G401 (cell line): Measurements from ENCODE around the gene TAS2R19. TPM values are rescaled to one million over a fixed set of nuclear protein-coding genes. Genes with fewer than 3 reads are reported as not detected.
"Not testable (repeated sequence)": the region's sequence is repeated elsewhere in the genome, so short reads cannot be mapped to it uniquely, and the experiment has no call there.

Source experiments
- DNase-seq: peaks from one replicate; pipeline ENCODE4 v3.0.0-alpha.2; 2015; ENCODE audit warnings: low spot score
- in situ Hi-C: cut with HindIII; loops from 2 replicates; pipeline ENCODE4 v1.10.0; 2016; ENCODE audit warnings: low sequenced_read_pairs, mixed read lengths
- total RNA-seq: library from RNA; depleted of rRNA; stranded (reverse); fragments of >200 nt; shearing (Covaris generic); gene quantifications from 2 replicates; pipeline ENCODE4 v1.2.3, GENCODE V29; 2014; rRNA removed

TAS2R19 gene, protein sequence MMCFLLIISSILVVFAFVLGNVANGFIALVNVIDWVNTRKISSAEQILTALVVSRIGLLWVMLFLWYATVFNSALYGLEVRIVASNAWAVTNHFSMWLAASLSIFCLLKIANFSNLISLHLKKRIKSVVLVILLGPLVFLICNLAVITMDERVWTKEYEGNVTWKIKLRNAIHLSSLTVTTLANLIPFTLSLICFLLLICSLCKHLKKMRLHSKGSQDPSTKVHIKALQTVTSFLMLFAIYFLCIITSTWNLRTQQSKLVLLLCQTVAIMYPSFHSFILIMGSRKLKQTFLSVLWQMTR
- not detected in 2 replicates for total RNA-seq

DNA sequence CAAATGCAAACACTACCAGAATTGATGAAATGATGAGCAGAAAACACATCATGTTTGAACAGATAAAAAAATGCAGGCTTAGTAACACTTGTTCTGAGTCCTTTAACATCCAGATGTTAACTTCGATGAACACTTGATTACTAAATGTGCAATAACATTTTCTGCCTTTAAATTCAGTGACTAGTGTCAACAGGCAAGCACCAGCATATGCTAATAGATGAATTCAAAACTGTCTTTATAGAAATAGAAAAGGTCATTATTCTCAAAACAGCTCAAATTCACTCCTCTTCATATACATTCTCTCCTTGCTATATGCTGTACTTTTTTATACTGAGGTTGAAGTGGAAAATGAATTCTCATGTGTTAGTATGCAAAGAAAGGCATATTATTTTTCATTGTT is at the start of gene TAS2R19:
TAS2R19 (minus strand) TSS at position 101 of the 400 bp plus-strand sequence; CDS start at position 52, 49 bp downstream.
- no peak for DNase-seq
- in situ Hi-C loops = no loop called here

DNA sequence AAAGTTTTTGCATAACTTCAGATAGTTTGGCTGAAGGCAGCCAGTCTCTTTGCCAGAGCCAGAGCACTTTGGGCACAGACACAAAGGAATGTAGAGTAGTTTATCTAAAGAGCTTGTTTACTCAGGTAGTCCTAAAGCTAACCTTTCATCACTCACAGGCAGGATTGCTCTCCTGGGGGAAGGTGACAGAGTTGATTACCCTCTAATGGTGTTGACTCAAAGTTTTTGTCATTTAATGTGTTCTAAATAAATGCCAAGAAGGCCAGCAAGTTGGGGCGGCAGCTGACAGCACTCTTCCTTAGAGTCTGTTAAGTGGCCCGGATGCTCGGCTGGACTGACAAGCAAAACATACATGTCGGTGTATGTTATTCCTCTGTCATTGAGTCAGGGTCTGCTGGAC is 49.0 kb upstream of the TAS2R19 start:
- in situ Hi-C loops = no loop called here

DNA sequence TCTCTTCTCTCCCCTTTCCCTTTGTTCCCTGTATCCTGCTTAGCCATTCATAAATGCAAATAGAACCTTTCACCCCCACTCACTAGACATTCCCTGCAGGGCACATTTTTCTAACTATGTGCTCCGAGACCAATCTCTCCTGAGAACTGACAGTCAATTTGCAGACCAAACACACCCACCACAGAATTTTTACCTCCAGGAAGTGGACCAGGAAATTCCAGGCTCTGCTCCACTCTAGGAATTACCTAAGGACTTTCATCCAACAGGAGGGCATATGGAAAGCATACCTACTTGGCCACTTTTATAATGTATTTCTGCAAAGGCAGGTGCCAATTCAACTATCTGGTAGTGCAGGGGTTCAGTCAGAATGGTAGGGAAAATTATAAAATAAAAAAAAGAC is 48.6 kb upstream of the TAS2R19 start:
- in situ Hi-C loops = no loop called here

More for the DNA sequence above, 49.0 kb upstream of the TAS2R19 start:
- DNase-seq = no peak

DNA sequence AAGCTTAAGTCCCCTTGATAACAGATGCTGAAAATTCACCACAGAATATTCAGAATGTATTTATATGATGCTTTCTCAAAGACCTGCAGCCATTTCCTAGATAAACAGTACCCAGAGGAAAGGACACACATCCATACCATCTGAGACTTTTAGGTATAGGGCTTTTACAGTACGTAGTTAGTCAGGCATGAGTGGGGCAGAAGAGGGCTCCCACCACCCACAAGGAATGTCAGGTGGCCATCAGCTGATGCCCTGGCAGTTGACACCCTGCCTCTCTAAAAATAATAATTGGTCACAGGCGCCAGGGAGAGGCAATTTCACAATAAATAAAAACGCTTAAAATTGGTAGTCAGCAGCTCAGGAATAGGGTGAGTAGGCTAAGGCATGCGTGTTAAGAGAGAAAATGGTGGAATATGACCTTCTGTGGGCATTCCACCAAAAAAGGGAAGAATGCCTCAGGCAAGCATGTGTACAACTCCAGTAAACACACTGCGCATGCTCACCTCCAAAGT is 47.5 kb upstream of the TAS2R19 start:
- in situ Hi-C loops = no loop called here
- no peak for DNase-seq

More for the DNA sequence above, 48.6 kb upstream of the TAS2R19 start:
- DNase-seq = no peak

DNA sequence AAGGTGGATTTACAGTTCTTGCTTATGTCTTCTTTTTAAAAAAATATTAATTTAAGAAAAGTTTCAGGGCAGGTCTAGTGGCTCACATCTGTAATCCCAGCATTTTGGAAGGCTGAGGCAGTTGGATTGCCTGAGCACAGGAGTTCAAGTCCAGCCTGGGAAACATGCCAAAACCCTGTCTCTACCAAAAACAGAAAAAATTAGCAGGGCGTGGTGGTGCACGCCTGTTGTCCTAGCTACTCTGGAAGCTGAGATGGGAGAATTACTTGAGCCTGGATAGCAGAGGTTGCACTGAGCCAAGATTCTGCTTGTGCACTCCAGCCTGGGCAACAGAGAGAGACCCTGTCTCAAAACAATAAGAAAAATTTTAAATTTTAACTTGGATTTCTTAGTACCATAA is 45.1 kb upstream of the TAS2R19 start:
- peak; percentile 59 for DNase-seq
- in situ Hi-C loops = no loop called here

DNA sequence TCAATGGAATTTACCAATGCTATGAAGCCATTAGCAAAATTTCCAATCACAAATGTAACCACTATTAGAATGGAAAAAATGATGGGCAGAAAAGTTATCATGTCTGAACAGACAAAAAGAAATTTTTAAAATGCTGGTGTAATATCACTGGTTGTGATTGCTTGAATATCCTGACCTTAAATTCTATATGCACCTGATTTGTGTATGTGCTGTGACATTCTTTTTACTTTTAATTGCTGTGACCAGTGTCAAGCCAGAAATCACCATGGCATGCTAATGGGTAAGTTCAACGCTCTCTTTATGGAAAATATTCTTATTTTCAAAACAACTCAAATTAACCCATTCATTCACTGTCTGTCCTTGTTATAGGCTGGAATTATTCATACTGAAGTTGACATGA is 39.8 kb upstream of the TAS2R19 start, which contains the start of gene TAS2R46:
TAS2R46 (minus strand) TSS at position 101 of the 400 bp plus-strand sequence; CDS start at position 101, 0 bp downstream.
- DNase-seq, in situ Hi-C loops: not testable (repeated sequence)

DNA sequence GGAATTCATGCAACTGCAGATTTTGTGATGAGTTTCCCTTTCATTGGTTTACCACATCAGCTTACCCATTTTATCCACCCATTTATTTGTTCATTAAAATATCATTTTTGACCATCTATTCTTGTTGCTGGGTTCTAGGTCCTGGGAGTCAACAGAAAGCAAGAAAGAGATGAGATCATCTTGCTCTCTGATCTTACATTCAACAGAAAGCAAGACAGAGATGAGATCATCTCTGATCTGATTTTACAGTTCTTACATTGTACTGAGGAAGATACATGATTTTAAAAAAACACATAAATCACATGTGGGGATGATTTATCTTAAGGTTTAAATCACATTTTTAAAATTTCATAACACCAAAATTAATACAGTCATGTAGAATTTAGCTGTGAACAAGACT is 37.4 kb upstream of the TAS2R19 start:
- DNase-seq = no peak
- in situ Hi-C loops = no loop called here

DNA sequence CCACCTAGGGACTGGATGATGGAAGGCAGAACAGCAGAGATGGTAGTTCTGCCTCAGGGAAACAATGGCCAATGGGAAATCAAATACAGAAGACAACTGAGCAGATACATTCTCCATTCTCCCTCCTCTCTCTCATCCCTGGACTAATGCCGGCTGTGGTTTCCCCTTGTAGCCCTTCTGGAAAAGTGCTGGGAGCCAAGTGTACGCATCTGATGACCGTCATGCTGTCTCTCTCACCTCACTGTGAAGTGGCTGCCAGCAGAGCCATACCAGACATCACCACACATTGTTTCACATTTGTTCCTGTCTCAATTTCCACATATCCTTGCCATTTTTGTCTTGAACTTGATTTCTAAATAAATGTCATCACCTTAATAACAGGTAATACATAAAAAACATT is 36.6 kb upstream of the TAS2R19 start:
- no peak for DNase-seq
- in situ Hi-C loops = no loop called here

DNA sequence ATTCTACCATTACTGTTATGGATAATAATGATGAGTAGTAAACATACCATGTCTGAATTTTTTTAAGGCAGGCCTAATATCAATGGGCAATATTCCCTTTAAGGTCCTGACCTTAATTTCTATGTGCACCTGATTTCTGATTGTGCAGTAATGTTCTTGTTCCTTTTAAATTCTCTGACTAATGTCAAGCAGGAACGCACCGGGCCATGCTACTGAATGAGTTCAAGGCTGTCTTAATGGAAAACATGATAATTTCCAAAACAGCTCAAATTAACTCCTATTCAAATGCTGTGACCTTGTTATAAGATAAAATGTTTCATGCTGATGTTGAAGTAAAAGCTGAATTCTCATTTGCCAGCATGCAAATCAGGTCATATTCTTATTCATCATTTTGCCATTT is 32.9 kb upstream of the TAS2R19 start:
- DNase-seq = no peak
- in situ Hi-C loops = no loop called here

DNA sequence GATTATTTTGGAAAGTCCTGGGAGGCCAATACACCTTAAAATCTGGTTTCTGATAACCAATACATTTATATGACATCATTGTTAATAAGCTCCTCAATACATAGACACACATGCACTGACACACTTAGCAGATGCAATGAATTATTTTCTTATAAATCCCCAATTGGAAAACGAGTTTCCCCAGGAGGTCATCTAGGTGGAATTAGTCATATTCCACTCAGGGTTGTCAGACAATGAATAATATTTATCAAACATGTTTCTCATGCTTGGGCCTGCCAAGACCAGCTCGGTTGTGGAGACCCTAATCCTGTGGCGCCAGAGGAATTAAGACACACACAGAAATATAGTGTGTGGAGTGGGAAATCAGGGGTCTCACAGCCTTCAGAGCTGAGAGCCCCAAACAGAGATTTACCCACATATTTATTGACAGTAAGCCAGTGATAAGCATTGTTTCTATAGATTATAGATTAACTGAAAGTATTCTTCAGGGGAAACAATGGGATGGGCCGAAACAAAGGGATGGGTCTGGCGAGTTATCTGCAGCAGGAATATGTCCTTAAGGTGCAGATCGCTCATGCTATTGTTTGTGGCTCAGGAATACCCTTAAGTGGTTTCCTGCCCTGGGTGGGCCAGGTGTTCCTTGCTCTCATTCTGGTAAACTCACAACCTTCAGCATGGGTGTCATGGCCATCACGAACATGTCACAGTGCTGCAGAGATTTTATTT is 27.5 kb upstream of the TAS2R19 start:
- in situ Hi-C loops, DNase-seq: not testable (repeated sequence)

DNA sequence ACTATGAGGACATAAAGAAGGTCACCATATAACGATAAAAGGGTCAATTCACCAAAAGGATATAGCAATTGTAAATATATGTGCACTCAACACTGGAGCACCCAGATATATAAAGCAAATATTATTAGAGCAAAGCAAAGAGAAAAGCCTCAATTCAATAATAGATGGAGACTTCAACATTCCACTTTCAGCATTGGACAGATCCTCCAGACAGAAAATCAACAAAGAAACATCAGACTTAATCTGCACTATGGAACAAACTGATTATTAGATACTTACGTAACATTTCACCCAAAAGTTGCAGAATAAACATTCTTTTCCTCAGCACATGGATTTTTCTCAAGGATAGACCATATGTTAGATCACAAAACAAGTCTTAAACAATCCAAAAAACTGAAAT is 18.9 kb upstream of the TAS2R19 start:
- in situ Hi-C loops, DNase-seq: not testable (repeated sequence)

DNA sequence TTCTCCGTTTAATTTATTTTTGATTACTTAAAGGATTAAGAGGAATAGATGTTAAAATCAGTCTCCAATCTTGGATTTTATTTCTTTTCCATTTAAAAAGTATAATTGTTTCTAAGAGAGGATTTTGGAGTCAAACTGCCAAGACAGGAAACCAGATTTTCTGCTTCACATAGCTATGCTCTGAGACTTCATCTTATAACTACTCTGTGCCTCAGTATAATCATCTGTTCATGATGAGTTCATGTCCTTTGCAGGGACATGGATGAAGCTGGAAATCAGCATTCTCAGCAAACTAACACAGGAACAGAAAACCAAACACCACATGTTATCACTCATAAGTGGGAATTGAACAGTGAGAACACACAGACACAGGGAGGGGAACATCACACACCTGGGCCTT is 17.7 kb upstream of the TAS2R19 start:
- no peak for DNase-seq
- in situ Hi-C loops = no loop called here

DNA sequence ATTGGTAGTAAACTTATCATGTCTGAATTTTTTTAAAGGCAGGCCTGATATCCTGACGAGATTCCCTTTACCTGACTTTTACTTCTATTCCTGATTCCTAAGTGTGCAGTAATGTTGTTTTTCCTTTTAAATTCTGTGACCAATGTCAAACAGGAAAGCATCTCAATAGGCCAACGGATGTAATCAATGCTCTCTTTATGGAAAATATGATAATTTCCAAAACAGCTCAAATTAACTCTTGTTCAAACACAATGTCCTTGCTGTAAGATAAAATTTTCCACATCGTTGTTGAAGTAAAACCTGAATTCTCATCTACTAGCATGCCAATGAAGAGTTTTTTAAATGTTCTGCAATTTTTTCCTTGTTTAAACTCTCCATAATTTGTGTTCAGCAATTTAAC is 16.8 kb upstream of the TAS2R19 start:
- no peak for DNase-seq
- in situ Hi-C loops = no loop called here

DNA sequence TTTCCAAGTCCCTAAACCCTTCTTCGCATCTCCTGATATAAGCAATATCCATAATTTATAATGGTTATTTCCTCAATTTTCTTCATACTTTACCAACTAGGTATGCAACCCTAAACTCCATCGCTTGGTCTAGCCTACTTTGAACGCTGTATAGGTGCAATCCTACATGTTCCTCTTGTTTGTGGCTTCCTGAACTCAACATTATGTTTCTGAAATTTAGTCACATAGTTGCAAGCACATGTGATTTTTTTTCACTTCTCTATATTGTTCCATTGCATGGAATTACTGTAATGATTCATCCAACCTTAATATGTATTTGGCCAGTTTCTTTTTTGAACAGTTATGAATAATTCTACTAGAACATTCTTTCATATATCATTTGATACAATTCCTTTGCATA is 11.5 kb upstream of the TAS2R19 start:
- not testable (repeated sequence) for DNase-seq

DNA sequence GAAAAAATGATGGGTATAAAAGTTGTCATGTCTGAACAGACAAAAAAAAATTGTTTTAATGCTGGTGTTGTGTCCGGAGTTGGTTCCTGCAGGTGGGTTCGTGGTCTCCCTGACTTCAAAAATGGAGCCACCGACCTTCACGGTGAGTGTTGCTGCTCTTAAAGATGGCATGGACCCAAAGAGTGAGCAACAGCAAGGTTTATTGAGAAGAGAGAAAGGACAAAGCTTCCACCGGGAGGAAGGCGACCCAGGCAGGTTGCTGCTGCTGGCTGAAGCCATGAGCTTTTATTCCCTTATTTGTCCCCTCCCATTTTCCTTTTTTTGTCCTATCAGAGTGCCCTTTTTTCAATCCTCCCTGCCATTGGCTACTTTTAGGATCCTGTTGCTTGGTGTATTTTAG is 8.9 kb upstream of the TAS2R19 start, which contains the start of gene TAS2R31:
TAS2R31 (minus strand) TSS at position 101 of the 400 bp plus-strand sequence; CDS start at position 29, 72 bp downstream.
- DNase-seq = no peak
- in situ Hi-C loops = no loop called here

More for the DNA sequence above, 11.5 kb upstream of the TAS2R19 start:
- in situ Hi-C loops = not testable (repeated sequence)

DNA sequence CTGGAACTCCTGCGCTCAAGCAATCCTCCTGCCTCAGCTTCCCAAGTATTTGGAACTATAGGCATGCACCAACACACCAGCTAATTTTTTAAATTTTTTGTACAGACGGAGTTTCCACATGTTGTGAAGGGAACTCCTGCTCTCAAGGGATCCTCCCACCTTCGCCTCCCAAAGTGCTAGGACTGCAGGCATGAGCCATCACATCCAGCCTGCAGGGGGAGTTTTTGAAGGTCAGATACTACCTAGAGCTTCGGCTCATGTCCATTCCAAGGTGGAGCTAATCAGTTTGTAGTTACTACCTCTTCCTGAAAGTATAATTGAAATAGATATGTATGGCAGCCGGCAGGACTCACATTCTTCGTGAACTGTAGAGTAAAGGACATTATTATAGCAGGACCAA is 3.7 kb upstream of the TAS2R19 start:
- in situ Hi-C loops = no loop called here
- no peak for DNase-seq

DNA sequence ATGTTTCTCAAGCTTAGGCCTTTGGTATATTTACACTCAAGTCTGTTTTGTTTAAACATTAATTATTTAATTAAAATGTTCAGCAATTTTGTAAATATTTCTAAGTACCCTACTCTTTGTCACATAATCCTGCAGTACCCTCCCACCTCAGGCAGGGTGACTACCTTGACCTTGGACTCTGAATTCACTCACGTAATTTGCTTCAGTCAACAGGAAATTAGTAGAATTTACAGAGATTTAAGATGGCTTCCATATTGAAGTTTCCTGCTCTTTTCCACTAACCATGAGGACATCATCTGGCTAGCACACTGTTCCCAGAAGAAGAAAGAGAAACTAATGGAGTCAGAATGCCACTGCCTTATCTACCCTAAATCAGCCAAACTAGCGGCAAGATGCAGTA is 967 bp upstream of the TAS2R19 start:
- DNase-seq = no peak
- in situ Hi-C loops = no loop called here

DNA sequence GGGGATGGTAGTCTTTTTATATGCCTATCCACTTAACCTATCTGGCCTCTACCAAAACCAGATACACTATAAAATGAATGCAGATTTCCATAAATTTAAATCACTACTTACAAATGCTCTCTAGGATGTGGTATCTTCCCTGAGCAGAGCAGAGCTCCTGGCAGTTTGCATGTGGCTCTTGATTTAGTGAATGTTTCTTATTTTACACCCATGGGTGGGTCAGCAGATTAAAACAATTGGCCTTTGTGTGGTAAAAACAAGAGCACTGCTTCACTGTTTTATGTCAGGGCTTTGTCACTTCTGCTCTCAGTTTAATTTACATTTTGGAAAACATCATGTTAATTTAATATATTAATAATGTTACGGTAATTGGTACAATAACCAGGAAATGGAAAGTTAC is 5.5 kb downstream of the TAS2R19 start:
- no peak for DNase-seq
- in situ Hi-C loops = no loop called here

DNA sequence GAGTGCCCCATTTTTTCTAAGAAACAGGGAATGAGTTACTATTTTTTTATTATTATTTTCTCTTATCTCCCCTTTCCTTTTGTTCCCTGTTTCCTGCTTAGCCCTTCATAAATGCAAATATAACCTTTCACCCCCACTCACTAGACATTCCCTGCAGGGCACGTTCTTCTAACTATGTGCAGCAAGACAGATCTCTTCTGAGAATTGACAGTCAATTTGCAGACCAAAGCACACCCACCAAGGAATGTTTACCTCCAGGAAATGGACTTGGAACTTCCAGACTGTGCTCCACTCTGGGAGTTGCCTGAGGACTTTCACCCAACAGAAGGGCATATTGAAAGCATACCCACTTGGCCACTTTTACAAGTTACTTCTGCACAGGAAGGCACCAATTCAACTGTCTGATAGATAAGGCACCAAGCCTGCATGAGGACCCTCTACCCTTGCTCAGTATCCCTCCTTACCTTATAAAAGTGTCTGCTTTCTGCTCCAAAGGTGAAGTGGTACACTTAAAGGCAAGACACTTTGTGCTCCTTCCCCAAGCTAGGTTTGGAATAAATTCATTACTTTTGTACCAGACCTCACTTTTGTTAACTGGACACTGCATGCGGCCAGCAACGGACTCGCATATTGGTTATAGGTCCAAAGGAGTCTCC is 6.5 kb downstream of the TAS2R19 start:
- DNase-seq = no peak
- in situ Hi-C loops = no loop called here

DNA sequence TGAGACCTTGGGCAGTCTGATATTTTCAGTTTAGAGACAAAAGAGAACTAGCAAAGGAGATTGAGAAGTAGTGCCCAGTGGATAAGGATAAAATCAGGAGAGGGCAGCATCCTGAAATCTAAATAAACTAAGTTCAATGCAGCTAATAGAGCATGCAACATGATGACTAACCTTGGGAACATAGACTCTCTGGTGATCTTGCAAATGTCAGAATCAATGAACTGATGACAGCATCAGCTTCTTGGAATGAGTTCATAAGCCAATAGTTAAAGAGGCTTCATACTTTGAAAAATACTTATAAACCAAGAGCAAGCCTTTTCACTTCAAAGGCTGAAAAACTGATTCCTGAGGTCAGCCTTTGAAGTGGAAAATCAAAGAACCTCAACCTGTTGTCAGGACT is 8.2 kb downstream of the TAS2R19 start:
- no peak for DNase-seq
- in situ Hi-C loops = no loop called here
